GM19467 (cell line): ENCODE measurements around the gene CRYGN.

Source experiments
- ATAC-seq: cut with Tn5 transposase; IDR thresholded peaks from one replicate; pipeline ENCODE4 v1.9.1; 2021; ENCODE audit warnings: mild to moderate bottlenecking, moderate library complexity; ENCODE audit not compliant: unreplicated experiment

CRYGN gene

GRCh38 chr7:151381348-151382078 lies 58.4 kb downstream of the CRYGN start:
- no peak for ATAC-seq

DNA sequence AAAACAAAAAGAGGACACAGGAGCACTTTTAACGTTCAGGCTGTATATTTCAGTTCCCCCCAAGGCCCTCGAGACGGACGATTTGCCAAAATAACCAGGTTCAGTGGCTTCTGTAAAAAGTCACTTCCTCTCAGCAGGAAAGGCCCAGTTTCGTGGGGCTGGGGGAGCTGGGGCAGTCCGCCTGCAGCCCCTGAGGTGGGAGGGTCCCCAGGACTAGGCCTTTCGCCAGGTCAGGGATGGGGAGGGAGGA lies 58.9 kb downstream of the CRYGN start:
- no peak for ATAC-seq

GRCh38 chr7:151380199-151381097 lies 59.5 kb downstream of the CRYGN start:
- ATAC-seq, result no peak

DNA sequence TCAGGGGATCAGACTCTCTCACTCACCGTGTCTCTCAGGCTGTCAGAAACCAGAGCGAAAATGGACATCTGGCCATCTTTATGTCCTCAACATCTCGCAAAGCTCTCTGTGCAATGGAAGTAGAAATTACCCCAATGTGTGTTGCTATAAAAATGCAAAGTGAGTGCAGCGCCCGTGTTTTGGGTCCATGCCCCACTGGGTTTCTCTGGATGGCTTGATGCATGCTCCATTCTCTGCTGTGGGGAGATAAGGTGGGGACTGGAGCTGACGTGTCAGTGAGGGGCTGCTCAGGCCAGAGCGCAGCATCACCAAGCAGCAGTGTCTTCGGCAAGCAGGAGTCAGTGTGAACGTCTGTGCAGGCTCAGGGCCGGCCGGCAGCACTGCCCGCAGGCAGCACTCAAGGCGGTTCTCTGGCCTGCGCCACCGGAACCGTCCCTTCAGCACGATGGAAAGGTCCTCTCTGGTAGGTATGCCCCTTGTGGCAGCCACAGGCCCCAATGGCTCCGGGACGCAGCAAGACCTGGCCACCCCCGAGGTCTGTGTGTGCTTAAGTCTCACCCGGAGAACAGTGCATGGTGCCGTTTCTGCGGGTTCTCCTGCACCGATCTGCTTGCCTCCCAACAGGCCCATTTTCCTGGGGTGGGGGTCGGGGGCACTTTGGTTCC lies 60.3 kb downstream of the CRYGN start:
- no peak for ATAC-seq

- ATAC-seq, result no peak
These were observed 60.8 kb downstream of the CRYGN start for GRCh38 chr7:151379193-151379520.
